ENCODE results near the gene UMAD1.

- TF ChIP-seq CTCF (IDR thresholded peaks at IDR 0.05), result no peak
- no peak for TF ChIP-seq POLR2A (IDR thresholded peaks at IDR 0.05)
These were observed 131.9 kb downstream of the UMAD1 start for GRCh38 chr7:7772397-7772821.
